WTC11 (cell line): Measurements from ENCODE around the gene SUPT4H1.

Experiments used
- ETV6 ChIP-seq: sonication (generic); formaldehyde crosslinking; IDR thresholded peaks from 2 replicates; pipeline ENCODE4 v1.8.1; 2022; ENCODE audit warnings: mild to moderate bottlenecking, missing genetic modification reagents
- FOXP1 ChIP-seq: sonication (generic); formaldehyde crosslinking; IDR thresholded peaks from 2 replicates; pipeline ENCODE4 v1.8.0; 2022; ENCODE audit warnings: missing genetic modification reagents, mild to moderate bottlenecking, moderate library complexity, borderline replicate concordance
- GABPB1 ChIP-seq: sonication (generic); formaldehyde crosslinking; IDR thresholded peaks from 2 replicates; pipeline ENCODE4 v1.8.1; 2023; ENCODE audit warnings: mild to moderate bottlenecking, missing genetic modification reagents
- RELA ChIP-seq: sonication (generic); formaldehyde crosslinking; IDR thresholded peaks from 2 replicates; pipeline ENCODE4 v1.8.1; 2022; ENCODE audit warnings: missing genetic modification reagents, mild to moderate bottlenecking, borderline replicate concordance
- TF ChIP-seq, protein P1 (sequence below): sonication (generic); formaldehyde crosslinking; IDR thresholded peaks from 2 replicates; pipeline ENCODE4 v1.8.1; 2023; ENCODE audit warnings: mild to moderate bottlenecking, missing genetic modification reagents, moderate library complexity
- TF ChIP-seq, protein P2 (sequence below): fragments of 200-600 bp; IDR thresholded peaks from 2 replicates; pipeline ENCODE4 v1.8.0; 2022; ENCODE audit warnings: antibody characterized with exemption
- TF ChIP-seq, protein P3 (sequence below): sonication (generic); formaldehyde crosslinking; IDR thresholded peaks from 2 replicates; pipeline ENCODE4 v1.8.1; 2023; ENCODE audit warnings: mild to moderate bottlenecking, moderate library complexity, missing genetic modification reagents
- TF ChIP-seq, protein P4 (sequence below): sonication (generic); formaldehyde crosslinking; IDR thresholded peaks from 2 replicates; pipeline ENCODE4 v1.8.1; 2022; ENCODE audit warnings: low read depth, mild to moderate bottlenecking, moderate library complexity, missing genetic modification reagents, borderline replicate concordance

DNA sequence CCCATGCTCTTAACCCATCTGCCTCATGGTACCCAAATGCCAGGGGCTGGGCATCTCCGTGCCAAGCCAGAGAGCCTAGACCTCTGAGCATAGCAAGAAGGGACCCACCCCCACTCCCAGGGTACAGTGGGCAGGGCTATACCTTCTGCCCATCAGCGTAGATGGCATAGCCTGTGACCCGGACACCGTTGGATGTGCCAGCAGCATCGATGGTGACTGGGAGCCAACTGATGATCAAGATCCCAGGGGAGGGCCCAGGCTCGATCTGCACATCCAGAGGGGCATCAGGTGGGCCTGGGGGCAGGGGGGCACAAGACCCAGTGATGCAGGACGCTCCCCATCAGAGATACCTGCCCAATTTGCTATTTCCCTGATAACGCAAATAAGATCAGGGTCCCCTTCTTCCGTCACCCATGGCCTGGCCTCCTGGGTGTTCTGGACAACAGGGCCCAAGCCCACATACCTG is 40.5 kb downstream of the SUPT4H1 start:
- TF ChIP-seq, protein P1, sequence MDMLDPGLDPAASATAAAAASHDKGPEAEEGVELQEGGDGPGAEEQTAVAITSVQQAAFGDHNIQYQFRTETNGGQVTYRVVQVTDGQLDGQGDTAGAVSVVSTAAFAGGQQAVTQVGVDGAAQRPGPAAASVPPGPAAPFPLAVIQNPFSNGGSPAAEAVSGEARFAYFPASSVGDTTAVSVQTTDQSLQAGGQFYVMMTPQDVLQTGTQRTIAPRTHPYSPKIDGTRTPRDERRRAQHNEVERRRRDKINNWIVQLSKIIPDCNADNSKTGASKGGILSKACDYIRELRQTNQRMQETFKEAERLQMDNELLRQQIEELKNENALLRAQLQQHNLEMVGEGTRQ (CRISPR knock-in tag) = no peak
- TF ChIP-seq, protein P2, sequence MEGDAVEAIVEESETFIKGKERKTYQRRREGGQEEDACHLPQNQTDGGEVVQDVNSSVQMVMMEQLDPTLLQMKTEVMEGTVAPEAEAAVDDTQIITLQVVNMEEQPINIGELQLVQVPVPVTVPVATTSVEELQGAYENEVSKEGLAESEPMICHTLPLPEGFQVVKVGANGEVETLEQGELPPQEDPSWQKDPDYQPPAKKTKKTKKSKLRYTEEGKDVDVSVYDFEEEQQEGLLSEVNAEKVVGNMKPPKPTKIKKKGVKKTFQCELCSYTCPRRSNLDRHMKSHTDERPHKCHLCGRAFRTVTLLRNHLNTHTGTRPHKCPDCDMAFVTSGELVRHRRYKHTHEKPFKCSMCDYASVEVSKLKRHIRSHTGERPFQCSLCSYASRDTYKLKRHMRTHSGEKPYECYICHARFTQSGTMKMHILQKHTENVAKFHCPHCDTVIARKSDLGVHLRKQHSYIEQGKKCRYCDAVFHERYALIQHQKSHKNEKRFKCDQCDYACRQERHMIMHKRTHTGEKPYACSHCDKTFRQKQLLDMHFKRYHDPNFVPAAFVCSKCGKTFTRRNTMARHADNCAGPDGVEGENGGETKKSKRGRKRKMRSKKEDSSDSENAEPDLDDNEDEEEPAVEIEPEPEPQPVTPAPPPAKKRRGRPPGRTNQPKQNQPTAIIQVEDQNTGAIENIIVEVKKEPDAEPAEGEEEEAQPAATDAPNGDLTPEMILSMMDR = no peak
- TF ChIP-seq, protein P3, sequence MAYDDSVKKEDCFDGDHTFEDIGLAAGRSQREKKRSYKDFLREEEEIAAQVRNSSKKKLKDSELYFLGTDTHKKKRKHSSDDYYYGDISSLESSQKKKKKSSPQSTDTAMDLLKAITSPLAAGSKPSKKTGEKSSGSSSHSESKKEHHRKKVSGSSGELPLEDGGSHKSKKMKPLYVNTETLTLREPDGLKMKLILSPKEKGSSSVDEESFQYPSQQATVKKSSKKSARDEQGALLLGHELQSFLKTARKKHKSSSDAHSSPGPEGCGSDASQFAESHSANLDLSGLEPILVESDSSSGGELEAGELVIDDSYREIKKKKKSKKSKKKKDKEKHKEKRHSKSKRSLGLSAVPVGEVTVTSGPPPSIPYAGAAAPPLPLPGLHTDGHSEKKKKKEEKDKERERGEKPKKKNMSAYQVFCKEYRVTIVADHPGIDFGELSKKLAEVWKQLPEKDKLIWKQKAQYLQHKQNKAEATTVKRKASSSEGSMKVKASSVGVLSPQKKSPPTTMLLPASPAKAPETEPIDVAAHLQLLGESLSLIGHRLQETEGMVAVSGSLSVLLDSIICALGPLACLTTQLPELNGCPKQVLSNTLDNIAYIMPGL (CRISPR knock-in tag) = no peak
- TF ChIP-seq GABPB1 (CRISPR knock-in tag) (no peak), FOXP1 (CRISPR knock-in tag) (no peak), RELA (CRISPR knock-in tag) (no peak), ETV6 (CRISPR knock-in tag) (no peak)
- TF ChIP-seq, protein P4, sequence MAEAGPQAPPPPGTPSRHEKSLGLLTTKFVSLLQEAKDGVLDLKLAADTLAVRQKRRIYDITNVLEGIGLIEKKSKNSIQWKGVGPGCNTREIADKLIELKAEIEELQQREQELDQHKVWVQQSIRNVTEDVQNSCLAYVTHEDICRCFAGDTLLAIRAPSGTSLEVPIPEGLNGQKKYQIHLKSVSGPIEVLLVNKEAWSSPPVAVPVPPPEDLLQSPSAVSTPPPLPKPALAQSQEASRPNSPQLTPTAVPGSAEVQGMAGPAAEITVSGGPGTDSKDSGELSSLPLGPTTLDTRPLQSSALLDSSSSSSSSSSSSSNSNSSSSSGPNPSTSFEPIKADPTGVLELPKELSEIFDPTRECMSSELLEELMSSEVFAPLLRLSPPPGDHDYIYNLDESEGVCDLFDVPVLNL (CRISPR knock-in tag) = no peak
